Esophagus mucosa (tissue), 1 donor: ENCODE measurements around the gene TMEM272. TPM values are rescaled to one million over a fixed set of nuclear protein-coding genes. Genes with fewer than 3 reads are reported as not detected.
A peak's percentile ranks its signal among the peaks of the same experiment; 100 is the strongest.

Experiments
- ATAC-seq: fragments of 200-7000 bp; cut with Tn5 transposase; one replicate; pipeline ENCODE4 v1.9.1; 2020
- total RNA-seq: library from RNA; stranded (reverse); gene quantifications from one replicate; pipeline ENCODE4 v1.2.4, GENCODE V29; 2023
- donor health status: DM: yes; HTN: yes; CAD: no.

TMEM272 gene
- total RNA-seq, 1 donor from 2014 or later, result not detected

DNA sequence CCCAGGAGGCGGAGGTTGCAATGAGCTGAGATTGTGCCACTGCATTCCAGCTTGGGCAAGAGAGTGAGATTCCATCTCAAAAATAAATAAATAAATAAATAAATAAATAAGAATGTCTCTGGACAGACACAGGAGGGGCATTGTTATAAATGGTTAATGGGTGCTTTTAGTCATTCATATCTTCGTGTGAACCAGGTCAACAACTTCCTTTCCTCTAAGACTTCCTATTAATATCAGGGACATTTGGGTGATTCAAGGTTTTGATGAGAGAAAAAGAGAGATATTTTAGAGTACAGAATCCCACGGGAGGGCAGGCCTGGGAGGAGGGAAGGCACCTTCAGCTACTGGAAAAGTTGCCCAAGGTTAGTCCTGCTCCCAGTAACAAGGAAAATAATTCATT is 64.9 kb downstream of the TMEM272 start:
- no peak for ATAC-seq

DNA sequence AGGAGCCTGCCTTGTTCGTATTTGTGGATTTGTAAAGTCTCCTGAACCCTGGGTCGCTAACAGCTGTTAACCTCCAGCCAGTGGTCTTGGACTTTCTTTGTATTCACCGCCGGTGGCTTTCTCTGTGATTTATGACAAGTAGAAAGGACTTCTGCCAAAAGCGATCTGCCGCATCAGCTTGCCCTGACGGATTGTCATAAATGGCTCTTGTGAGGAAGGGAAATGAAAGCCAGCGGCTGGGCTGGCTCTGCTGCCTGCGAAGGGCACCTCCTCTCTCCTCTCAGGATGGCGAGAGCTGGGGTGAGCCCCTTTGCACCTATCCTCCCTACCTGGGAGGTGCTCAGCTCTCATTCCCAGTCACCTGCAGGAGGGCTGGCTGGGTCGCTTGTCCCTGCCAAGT is 66.6 kb downstream of the TMEM272 start:
- no peak for ATAC-seq

DNA sequence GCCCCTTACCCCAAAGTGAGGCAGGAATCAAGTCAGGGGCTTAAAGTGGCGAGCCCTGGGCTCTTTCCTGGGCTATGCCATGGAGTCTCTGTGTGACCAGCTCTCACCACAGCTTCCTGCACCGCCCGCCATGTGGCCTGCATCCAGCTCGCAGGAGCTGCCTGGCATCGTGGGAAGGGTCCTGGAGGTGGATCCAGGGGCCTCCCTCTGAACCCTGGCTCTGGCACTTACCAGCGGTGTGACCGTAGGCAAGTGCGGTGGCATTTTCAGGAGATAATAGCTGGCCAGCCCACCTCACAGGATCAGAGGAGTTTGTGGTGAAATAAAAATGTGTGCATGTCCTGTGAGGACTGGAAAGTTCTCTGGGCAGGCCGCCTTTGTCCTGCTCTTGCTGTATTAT is 67.1 kb downstream of the TMEM272 start:
- no peak for ATAC-seq

DNA sequence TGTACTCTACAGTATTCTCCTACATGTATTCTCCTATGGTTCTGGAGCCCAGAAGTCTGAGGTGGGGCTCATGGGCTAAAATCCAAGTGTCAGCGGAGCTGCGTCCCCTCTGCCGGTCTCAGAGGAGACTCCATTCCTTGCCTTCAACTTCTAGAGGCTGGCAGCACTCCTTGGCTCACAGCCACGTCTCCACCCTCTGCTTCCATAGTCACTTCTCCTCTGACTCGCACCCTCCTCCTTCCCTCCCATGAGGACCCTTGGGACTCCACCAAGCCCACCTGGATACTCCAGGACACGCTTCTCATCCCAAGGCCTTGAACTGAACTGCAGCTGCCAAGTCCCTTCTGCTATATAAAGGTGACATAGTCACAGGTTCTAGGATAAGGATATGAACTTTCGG is 68.8 kb downstream of the TMEM272 start:
- no peak for ATAC-seq

DNA sequence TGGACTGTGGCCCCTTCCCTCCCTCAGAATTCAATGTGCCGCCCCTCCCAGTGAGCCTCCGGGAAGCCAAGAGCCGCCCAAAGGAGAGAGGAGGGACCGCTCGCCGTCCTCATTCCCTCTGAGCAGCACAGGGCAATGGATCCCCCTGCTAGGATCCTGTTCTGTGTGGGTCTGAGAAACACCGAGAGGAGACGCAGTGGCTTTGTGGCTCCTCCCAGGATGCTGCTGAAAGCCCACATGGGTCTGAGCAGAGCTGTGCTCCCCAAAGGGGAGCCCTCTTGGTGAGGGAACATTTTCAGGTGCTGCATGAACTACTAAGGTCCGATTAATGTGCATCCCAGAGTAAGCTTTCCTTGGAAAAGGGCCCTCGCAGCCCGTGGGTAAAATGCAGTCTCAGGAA is 71.5 kb downstream of the TMEM272 start:
- ATAC-seq, result no peak

DNA sequence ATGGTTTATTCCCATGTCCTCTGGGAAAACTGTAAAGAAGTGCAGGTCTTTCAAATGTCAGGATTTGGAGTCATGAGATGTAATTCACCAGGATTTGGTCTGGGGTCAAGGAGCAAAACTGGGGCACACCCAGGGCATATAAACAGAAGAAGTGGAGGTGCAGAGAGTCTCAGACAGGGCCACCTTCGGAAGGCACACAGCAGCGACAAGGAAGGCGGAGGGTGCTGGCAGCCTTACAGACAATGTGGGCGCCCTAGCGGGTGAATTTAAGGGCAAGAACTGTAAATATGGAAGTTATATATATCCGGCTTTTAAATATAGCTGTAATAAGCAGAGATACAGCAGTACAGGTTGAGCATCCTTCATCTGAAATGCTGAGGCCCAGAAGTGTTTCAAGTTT is 72.2 kb downstream of the TMEM272 start:
- no peak for ATAC-seq

DNA sequence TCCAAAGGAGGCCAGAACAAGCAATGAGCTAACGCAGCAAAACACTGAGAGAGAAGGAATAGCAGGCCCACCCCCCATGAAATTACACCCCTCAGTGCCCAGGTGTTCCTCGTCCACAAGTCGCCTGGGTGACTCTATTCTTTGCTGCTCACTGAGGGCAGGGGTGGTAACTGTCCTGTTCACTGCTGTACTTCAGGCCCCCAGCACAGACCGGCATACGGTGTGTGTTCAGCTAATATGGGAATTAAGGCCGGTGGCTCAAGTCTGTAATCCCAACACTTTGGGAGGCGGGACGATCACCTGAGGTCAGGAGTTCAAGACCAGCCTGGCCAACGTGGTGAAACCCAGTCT is 72.9 kb downstream of the TMEM272 start:
- ATAC-seq, result peak; percentile 14

- peak; percentile 19 for ATAC-seq
Observed at GRCh38 chr13:51771418-51772104, 73.4 kb downstream of the TMEM272 start.

DNA sequence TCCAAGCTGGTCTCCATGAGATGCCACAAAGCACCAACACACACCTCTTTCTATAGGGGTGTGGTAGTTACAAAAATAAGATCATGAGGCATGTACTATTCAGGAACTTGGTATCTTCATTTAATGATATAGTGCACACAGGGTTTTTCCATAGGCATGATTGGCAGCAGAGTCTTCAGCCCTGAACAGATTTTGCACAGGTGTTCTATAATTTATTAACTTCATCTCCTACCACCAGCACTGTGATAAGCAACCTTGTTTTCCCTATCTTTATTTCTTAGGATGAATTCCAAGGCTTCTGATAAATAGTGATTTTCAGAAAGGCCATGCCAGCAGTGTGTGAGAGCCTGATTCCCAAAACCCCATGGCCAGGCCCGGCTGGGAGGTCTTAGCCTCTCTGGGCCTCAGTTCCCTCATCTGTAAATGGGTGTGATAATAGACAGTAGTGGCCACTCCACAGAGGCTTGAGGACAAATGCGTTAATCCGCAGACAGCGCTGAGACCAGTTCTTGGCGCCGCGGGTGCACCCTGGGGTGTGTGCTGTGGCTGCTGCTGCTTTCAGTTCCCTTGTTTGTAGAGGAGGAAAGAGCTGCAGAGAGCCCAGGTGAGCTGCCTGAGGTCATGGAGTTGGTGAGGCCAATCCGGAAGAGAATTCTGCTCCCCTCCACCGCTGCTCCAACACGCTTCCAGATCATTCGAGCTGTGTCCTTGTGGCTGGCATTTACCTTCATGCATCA is 74.1 kb downstream of the TMEM272 start:
- peak; percentile 34 for ATAC-seq

- ATAC-seq, result no peak
Observed at GRCh38 chr13:51770160-51770559, 74.8 kb downstream of the TMEM272 start.

DNA sequence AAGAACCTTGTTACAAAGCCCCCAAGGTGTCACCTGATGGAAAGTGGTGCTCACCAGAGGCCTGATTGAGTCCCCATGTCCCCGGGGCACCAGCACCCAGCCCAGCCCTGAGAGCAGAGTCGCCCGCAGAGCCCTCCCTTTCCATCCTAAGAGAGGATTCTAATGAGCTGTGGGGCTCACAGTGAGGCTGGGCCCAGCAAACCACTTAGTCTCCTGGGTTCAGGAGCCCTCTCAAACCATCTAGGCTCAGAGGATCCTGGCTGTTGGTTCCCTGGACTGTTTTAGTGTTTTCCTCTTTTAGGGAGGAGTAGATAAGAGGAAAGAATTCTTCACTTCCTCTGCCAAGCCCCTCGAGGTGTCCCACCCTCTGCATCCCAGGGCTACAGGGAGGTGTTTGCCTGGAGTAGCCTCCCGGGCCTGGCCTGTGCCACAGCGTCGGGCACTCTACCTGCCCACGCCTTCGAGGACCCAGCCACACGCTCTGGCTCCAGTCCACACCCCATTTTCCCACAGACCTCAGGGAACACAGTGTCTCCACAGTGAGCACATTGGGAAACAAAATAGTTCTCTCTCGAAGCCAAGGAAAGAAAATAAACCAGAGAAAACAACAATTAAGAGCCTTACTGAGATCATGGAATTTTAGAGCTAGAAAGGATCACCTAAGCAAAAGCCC is 75.4 kb downstream of the TMEM272 start:
- peak; percentile 30 for ATAC-seq

DNA sequence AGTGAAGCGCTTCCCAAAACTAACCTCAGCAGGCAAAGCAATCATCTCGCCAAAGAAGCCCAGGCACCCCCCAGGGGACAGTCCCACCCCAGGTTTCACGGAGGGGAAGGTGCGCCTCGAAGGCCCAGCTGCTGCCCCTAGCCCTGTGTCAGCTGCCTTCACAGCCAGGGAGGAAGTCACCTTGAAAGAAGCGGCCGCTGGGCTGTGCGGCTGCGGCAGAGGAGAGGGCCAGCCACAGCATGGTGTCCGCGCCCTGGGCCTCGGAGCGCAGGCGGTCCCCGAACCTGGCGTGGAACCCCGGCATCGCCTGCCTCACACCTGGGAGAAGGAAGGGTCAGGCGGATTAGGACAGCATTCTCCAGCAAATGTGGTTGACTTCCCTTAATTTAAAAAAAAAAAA is 76.0 kb downstream of the TMEM272 start:
- ATAC-seq, result no peak

- ATAC-seq, result no peak
Observed at GRCh38 chr13:51768378-51768921, 76.5 kb downstream of the TMEM272 start.

DNA sequence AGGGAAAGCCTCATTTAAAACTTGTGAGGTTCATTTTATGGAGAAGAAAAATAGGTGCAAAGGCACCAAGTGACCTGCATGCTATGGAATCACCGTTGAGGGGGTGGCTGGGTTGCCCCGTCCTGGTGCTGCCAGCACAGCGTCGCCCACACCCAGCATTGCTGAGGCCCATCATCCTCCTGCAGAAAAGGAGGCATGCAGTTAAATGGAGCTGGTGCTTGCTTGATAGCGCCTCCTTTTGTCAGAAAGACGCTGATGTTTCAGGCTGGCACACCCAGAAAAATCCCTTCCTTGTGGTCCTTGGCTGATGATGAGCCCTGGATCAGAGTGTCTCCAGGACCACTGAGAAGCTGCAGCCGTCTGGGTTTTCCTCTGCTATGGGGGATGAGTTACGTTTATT is 77.9 kb downstream of the TMEM272 start:
- ATAC-seq, result no peak

DNA sequence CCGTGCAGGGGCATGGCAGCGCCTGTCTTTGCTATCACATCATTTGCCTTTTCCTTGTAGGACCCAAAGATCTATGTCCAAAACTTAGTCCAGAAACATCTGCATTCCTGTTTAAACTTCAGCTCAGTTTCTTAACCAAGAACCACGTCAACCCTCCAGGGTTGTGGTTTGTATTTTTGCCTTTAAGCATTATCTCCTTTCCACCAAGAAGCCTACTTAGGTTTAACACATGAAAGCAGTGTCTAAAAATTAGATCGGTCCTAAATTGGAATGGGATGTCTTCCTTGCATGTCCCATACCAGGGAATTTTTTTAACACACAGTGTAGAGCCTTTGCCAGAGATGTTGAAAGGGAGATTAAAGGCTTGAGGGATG is 79.8 kb downstream of the TMEM272 start:
- no peak for ATAC-seq

DNA sequence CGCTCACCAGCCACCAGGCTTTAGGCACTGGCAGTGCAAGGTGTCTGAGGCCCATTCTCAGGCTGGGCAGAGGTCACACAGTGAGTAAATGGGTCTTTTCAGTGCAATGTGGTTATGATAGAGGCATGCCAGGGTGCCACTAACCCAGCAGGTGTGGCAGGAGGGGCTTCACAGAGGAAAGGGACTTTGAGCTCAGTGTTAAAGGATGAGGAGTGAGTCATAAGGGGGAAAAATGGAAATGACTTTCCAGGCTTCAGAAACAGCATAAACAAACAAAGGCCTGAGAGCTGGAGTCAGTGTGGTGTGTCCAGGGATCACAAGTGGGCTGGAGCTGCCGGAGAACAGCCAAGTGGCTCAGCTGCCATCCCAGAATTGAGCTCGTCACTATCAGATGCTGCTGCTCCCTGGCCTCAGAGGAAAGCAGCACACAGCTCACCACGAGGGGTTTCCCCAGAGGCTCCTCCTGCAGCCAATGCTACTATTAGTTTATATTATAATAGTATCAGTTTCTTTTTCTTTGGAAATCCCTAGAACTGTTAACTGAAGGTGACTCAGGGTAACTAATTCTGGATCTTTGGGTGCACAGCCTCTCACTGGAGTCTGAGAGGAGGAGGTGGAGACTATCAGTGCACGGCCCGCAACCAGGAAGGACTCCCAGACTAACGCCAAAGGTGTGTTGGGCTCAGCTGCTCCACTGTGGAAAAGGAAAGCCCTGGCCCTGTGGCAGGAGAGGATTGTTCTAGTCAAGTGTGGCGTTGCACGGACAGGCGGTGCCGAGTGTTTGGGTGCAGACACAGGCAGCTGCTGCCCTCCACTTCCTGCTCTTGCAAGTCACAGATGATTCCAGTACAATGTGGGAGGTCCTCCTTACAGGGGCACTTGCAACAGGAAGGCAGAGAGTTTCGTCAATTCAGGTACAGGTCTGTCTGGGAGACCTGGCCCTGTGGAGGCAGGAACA is 80.5 kb downstream of the TMEM272 start:
- ATAC-seq, result peak; percentile 22

DNA sequence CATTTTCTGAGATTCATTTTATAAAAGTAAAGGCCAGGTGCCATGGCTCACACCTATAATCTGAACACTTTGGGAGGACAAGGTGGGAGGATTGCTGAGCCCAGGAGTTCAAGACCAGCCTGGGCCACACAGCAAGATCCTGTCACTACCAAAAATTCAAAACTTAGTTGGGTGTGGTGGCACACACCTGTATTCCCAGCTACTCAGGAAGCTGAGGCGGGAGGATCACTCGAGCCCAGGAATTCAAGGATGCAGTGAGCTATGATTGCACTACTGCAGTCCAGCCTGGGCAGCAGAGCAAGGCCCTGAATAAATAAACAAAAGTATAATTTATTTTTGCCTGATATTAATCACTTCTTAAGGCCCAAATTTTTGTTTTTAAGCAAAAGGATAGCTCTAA is 81.5 kb downstream of the TMEM272 start:
- no peak for ATAC-seq

Other genes with a start within 250 kb of the TMEM272 start
- 7.3 TPM for gene DHRS12, start 41.0 kb downstream of the TMEM272 start, total RNA-seq
- gene CCDC70, start 16.8 kb upstream of the TMEM272 start, total RNA-seq, result not detected
- 0.92 TPM for gene ATP7B, start 166.3 kb upstream of the TMEM272 start, total RNA-seq
- 16.7 TPM for gene ALG11, start 167.2 kb upstream of the TMEM272 start, total RNA-seq
- gene UTP14C, start 179.5 kb upstream of the TMEM272 start, total RNA-seq, result 4.4 TPM